Stimulated activated CD4-positive, alpha-beta T cell treated with anti-CD3 and anti-CD28 coated beads, Interleukin-1b, Interleukin-23, amount 100 ng/mL, for 4 hours (primary cell): Measurements from ENCODE around the gene CHRM4.

Source experiments
- DNase-seq, 2 donors: peaks; one replicate each; pipeline ENCODE4 v3.0.0-alpha.2; 2020; ENCODE audit warnings: low read depth in 2 of 2

The CHRM4 gene

DNA sequence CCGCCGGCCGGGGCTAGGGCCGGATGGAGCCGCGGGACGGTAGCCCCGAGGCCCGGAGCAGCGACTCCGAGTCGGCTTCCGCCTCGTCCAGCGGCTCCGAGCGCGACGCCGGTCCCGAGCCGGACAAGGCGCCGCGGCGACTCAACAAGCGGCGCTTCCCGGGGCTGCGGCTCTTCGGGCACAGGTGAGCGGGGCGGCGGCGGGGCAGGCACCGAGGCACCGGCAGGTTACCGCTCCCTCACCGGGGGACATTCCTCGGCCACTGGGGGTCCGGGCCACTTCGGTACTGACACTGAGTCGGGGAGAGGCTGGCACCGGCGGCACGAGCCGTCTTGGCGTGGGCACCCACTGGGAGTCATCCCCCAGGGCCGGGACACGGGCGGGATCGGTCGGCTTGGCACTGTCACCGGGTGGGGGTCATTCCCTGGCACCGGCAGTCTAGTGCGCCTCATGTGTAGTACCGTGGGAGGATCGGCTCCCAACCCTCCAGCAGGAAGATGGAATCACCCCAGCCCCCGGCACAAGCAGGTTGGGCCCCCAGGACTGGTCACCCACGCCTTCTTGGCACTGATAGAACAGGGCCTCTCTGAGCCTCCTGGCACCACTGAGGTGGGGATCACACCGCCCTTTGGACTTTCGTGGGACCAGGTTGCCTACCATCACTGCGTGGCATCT is 43.8 kb downstream of the CHRM4 start:
- DNase-seq: no peak

- peak; percentile 81 to 87 for DNase-seq
These were observed 44.5 kb downstream of the CHRM4 start, which contains the start of gene DGKZ for GRCh38 chr11:46346886-46347636. Gene DGKZ, plus strand, starts transcription at chr11:46347463. Its CDS starts 197 bp downstream, at chr11:46347660.

GRCh38 chr11:46345881-46346484 is 45.6 kb downstream of the CHRM4 start:
- no peak for DNase-seq

GRCh38 chr11:46345131-46345597 is 46.4 kb downstream of the CHRM4 start:
- no peak for DNase-seq

GRCh38 chr11:46343520-46343919 is 48.1 kb downstream of the CHRM4 start:
- no peak for DNase-seq

- no peak for DNase-seq
These were observed 49.3 kb downstream of the CHRM4 start for GRCh38 chr11:46342239-46342638.

- DNase-seq: no peak
These were observed 50.1 kb downstream of the CHRM4 start for GRCh38 chr11:46341454-46341853.

DNA sequence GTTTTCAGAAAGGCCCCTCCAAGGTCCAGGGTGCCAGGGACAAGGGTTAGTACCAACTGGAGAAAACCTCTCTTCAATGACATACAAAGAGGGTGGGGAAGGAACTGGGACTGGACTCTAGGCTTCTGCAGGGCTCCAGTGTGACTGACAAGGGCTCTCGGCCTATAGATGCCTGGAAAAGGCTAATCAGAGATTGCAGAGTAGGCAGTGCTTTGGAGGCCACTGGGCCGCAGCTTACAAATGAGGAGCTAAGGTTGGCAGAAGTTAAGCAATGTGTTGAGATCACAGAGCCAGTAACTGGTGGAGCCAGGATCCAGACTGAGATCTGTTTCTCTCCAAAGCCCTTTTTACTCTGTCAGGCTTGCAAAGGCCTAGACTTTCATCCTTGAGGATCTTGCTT is 51.8 kb downstream of the CHRM4 start:
- DNase-seq: no peak

- DNase-seq: no peak
These were observed 52.4 kb downstream of the CHRM4 start for GRCh38 chr11:46338988-46339666.

DNA sequence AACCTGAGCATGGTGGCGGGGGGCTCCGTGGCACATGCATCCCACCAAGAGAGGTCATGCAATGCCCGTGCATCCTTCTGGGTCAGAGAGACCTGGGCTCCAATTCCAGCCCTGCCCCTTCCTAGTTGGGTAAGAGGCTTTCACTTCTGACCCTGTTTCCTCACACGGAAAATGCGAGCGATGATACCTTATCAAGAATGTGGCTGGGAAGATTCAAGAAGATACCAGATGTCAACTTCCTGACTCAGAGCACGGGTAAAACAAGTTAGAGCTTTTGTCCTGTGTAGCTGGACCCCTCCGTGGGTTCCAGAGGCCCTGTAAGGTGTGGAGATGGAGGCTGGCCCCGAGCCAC is 53.0 kb downstream of the CHRM4 start:
- DNase-seq: no peak

DNA sequence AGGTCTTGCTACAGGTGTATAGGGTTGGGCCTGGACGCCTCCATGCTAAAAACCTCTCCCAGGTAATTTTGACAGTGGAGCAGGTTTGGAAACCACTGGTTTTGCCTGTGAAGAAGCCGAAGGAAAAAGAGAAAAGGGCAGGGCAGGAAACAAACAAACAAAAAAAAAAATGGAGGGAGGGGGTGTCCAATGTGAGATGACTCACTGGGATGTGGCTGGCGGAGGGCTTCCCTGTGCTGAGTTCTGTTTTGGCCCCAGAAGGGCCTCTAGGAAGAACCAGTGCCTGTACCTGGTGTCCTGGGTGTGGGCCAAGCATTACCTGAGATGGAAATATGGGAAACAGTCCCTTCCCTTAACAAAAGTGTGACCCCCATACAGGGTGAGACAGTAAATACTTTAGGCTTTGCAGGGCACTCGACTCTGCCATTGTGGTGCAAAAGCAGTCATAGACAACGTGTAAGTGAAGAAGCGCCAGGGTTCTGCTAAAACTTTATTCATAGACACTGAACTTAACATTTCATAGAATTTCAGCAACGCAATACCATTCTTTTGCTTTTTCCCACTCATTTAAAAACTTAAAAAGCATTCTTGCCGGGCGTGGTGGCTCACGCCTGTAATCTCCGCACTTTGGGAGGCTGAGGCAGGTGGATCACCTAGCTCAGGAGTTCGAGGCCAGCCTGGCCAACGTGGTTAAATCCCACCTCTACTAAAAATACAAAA is 53.8 kb downstream of the CHRM4 start:
- no peak for DNase-seq

GRCh38 chr11:46336563-46337180 is 54.9 kb downstream of the CHRM4 start:
- no peak for DNase-seq

DNA sequence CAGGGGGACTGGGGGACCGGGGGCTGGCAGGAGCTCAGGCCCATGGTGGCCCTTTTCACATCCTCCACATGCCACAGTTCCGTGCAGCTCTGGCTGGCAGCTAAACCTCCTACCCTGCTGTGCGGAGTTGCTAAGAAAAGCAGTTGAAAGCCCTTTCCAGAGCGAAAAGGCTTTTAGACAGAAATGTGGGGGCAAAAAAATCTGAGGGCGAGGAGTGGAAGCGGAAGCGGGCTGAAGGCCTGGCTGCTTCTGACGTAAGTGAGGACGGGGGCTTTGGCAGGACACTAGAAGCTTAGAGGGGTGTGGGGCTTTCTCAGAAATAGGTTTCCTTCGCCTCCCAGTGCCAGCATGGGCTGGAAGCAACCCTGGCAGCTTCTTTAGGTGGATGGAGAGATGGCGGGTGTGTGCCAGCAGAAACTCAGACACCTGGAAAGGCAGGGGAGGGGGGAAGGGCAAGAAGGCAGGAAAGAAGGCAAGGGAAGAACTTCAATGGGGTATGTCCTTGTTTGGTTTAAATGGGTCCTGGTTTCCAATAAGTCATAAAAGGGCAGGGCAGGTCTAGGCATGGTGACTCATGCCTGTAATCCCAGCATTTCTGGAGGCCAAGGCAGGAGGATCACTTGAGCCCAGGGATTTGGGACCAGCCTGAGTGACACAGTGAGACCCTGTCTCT is 55.5 kb downstream of the CHRM4 start:
- no peak for DNase-seq

- no peak for DNase-seq
These were observed 56.3 kb downstream of the CHRM4 start for GRCh38 chr11:46335271-46335670.

- DNase-seq: no peak
These were observed 57.4 kb downstream of the CHRM4 start for GRCh38 chr11:46334211-46334610.
